IPS-15b (cell line): ENCODE measurements around the gene TSPAN18.

Experiments used
- H3K27me3 ChIP-seq: one replicate; pipeline ENCODE4 v1.6.1; 2013; ENCODE audit warnings: low read length; ENCODE audit not compliant: control insufficient read depth, insufficient read depth
- H3K36me3 ChIP-seq: one replicate; pipeline ENCODE4 v1.6.1; 2013; ENCODE audit warnings: low read length; ENCODE audit not compliant: control insufficient read depth, insufficient read depth
- H3K4me1 ChIP-seq: one replicate; pipeline ENCODE4 v1.6.1; 2013; ENCODE audit warnings: mild to moderate bottlenecking, low read length; ENCODE audit not compliant: control insufficient read depth, insufficient read depth
- H3K4me3 ChIP-seq: one replicate; pipeline ENCODE4 v1.5.1; 2013; ENCODE audit warnings: low read depth, low read length
- H3K9ac ChIP-seq: one replicate; pipeline ENCODE4 v1.6.1; 2013; ENCODE audit warnings: low read depth, mild to moderate bottlenecking, low read length
- H3K9me3 ChIP-seq: one replicate; pipeline ENCODE4 v1.6.1; 2013; ENCODE audit warnings: mild to moderate bottlenecking, low read length; ENCODE audit not compliant: control insufficient read depth, insufficient read depth

The TSPAN18 gene

GRCh38 chr11:44776551-44777208 is 49.9 kb downstream of the TSPAN18 start:
- Histone ChIP-seq H3K27me3 (no peaks in the 10 kb centered on the region), H3K4me1 (peaks cover 15% of the 10 kb centered on the region), H3K4me3 (no peak overlapping the region), H3K9me3 (no peaks in the 10 kb centered on the region), H3K9ac (no peak overlapping the region), H3K36me3 (no peaks in the 10 kb centered on the region)

DNA sequence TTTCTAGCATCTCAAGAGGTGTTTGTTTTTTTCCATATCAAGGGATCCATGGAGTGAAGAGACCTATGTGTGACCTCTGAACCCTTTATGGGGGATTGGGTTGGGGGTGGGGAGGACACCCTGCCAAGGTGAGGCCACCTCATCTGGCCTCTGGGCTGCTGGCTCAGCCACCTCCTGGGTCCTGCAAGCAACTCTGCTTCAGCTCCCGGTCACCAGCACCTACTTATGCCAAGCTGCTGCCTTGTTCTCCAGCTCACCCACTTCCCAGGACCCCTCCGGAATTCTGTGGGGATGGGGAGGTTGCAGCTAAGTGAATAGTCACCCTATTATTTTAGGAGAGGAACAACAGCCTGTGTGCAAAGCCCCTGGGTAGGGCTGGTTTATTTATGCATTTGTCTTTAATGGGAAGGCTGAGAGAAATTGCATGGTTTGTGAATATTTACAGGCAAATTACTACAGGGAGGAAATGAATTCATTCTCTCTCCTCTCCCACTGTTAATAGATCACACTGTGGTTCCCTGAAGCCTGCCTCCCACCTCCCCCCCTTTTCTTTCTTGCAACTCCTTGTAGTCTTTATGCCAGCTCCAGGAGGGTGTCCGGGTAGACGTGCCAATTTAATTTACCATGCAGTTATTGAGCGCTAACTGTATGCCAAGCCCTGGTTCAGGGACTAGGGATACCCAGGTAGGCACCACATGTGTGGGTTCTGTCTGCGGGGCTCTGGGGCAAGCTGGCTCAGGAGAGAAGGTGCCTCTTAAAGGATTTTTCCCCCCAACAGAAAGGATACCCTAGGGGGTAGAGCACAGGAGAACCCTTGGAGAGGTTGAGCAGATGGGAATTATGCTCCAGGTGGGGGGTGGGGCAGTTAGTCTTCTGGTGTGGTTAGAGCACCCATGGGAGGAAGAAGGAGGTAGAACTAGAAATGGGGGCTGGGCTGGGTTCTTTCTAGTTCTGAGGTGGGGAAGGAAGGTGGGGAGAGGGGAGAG is 50.7 kb downstream of the TSPAN18 start:
- no peaks in the 10 kb centered on the region for H3K36me3 ChIP-seq
- H3K27me3 ChIP-seq = no peaks in the 10 kb centered on the region
- H3K4me1 ChIP-seq = peaks cover 15% of the 10 kb centered on the region
- H3K4me3 ChIP-seq = no peak overlapping the region
- H3K9me3 ChIP-seq = no peaks in the 10 kb centered on the region
- no peak overlapping the region for H3K9ac ChIP-seq

- H3K27me3 ChIP-seq = no peaks in the 10 kb centered on the region
- H3K4me3 ChIP-seq = no peak overlapping the region
- H3K4me1 ChIP-seq = peaks cover 15% of the 10 kb centered on the region
- no peaks in the 10 kb centered on the region for H3K36me3 ChIP-seq
- H3K9me3 ChIP-seq = no peaks in the 10 kb centered on the region
- H3K9ac ChIP-seq = no peak overlapping the region
Observed at GRCh38 chr11:44778195-44779100, 51.7 kb downstream of the TSPAN18 start.

- H3K9me3 ChIP-seq = no peaks in the 10 kb centered on the region
- no peak overlapping the region for H3K4me3 ChIP-seq
- H3K27me3 ChIP-seq = no peaks in the 10 kb centered on the region
- H3K36me3 ChIP-seq = no peaks in the 10 kb centered on the region
- peaks cover 11% of the 10 kb centered on the region for H3K4me1 ChIP-seq
- H3K9ac ChIP-seq = no peak overlapping the region
Observed at GRCh38 chr11:44779736-44780520, 53.2 kb downstream of the TSPAN18 start.

DNA sequence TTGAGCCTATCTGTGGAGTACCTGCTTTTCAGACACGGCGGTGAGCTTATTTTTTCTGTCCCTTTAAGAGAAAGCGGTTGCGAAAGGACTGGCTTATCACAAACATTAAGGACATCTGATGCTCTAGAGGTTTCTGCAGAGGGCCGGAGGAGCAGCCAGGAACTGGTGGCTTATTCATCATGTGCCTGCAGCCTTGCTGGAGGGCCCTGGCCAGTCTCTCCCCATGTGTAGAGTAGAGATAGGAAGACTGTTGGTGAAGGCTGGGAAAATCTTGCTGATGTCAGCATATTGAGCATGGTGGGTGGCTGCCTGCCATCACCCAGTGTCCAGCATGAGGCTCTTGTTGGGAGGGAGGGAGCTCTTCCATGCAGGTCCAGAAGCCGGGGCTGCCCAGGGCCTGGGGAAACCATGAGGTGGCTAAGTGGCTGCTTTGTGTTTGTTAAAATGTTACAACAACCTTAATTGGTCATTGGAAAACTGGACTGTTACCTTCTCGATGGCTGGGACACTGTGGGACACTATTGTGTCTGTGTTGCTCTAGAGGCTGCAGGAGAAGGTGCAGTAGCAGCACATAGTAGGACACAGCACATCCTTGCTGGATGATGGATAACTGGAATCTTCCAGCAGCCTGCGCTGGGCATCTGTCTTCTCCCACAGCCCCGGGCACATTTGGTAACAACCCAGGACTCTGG is 54.3 kb downstream of the TSPAN18 start:
- no peak overlapping the region for H3K9ac ChIP-seq
- no peak overlapping the region for H3K4me3 ChIP-seq
- no peaks in the 10 kb centered on the region for H3K36me3 ChIP-seq
- no peaks in the 10 kb centered on the region for H3K9me3 ChIP-seq
- peaks cover 19% of the 10 kb centered on the region for H3K4me1 ChIP-seq
- H3K27me3 ChIP-seq = no peaks in the 10 kb centered on the region

DNA sequence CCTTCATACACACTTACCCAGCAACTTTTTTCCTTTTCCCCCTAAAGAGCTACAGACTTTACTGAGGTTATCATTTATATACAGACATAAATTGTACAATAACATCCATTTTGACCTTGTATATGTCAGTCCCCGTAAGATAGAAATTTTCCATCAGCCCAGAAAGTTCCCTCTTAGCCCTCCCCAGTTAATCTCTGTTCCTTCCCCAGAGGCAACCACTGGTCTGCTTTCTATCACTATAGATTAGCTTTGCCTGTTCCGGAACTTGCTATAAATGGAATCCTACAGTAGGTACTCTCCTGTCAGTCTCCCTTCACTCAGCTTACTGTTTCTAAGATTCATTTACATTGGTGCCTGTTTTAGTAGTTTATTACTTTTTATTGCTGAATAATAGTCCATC is 54.9 kb downstream of the TSPAN18 start:
- Histone ChIP-seq H3K4me1 (peaks cover 22% of the 10 kb centered on the region), H3K9ac (no peak overlapping the region), H3K9me3 (no peaks in the 10 kb centered on the region), H3K4me3 (no peak overlapping the region), H3K36me3 (no peaks in the 10 kb centered on the region), H3K27me3 (no peaks in the 10 kb centered on the region)

DNA sequence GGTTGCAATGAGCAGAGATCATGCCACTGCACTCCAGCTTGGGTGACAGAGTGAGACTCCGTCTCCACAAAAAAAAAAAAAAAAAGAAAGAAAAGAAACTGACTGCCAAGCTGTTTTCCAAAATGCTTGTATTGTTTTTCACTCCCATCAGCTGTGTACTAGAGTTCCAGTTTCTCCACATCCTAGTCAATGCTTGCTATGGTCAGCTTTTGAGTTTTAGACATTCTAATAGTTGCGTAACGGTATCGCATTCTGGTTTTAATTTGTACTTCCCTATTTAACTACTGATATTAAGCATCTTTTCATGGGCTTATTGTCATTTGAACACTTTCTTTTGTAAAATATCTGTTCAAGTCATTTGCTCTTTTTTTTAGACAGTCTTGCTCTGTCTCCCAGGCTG is 55.7 kb downstream of the TSPAN18 start:
- peaks cover 19% of the 10 kb centered on the region for H3K4me1 ChIP-seq
- no peak overlapping the region for H3K9ac ChIP-seq
- H3K9me3 ChIP-seq = no peaks in the 10 kb centered on the region
- H3K36me3 ChIP-seq = no peaks in the 10 kb centered on the region
- H3K4me3 ChIP-seq = no peak overlapping the region
- H3K27me3 ChIP-seq = no peaks in the 10 kb centered on the region

GRCh38 chr11:44784436-44784760 is 57.6 kb downstream of the TSPAN18 start:
- H3K9me3 ChIP-seq = no peaks in the 10 kb centered on the region
- H3K9ac ChIP-seq = no peak overlapping the region
- H3K27me3 ChIP-seq = no peaks in the 10 kb centered on the region
- no peak overlapping the region for H3K4me3 ChIP-seq
- peaks cover 14% of the 10 kb centered on the region for H3K4me1 ChIP-seq
- no peaks in the 10 kb centered on the region for H3K36me3 ChIP-seq

DNA sequence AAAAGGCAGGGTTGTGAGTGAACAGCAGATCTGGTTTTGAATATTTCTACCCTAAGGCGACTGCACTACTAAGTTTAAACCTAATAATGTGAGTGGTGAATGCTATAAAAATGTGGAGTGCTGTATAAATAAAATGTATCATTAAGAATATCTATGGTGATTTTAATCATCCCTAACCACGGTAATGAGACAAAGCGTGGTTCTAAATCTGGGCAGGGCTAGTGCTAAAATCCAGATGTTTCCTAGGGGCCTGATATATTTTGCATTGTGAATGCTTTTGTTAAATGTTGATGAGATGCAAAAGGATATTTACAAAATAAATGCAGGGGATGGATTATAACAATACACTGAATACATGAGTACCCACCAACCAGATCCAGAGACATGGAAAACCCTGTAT is 58.1 kb downstream of the TSPAN18 start:
- no peaks in the 10 kb centered on the region for H3K9me3 ChIP-seq
- no peak overlapping the region for H3K4me3 ChIP-seq
- no peak overlapping the region for H3K9ac ChIP-seq
- peaks cover 14% of the 10 kb centered on the region for H3K4me1 ChIP-seq
- no peaks in the 10 kb centered on the region for H3K27me3 ChIP-seq
- no peaks in the 10 kb centered on the region for H3K36me3 ChIP-seq

GRCh38 chr11:44785856-44786607 is 59.3 kb downstream of the TSPAN18 start:
- Histone ChIP-seq H3K36me3 (no peaks in the 10 kb centered on the region), H3K4me1 (peaks cover 12% of the 10 kb centered on the region), H3K9me3 (no peaks in the 10 kb centered on the region), H3K27me3 (no peaks in the 10 kb centered on the region), H3K9ac (no peak overlapping the region), H3K4me3 (no peak overlapping the region)
